Measurements from ENCODE around the gene TCAF2.
"Not testable (repeated sequence)": the region's sequence is repeated elsewhere in the genome, so short reads cannot be mapped to it uniquely, and the experiment has no call there.

- not testable (repeated sequence) for TF ChIP-seq EZH2phosphoT487 (IDR thresholded peaks at IDR 0.05; ENCODE audit: borderline replicate concordance, low read depth); JUND (IDR thresholded peaks at IDR 0.05); RFX5 (IDR thresholded peaks at IDR 0.05; ENCODE audit: low read length); RAD21 (IDR thresholded peaks at IDR 0.05; ENCODE audit: low read length); MEF2A (IDR thresholded peaks at IDR 0.05; ENCODE audit: borderline replicate concordance, low read depth); FOXJ3 (CRISPR knock-in tag; IDR thresholded peaks at IDR 0.05); SMC3 (IDR thresholded peaks at IDR 0.05; ENCODE audit: low read depth, low read length); TEAD4 (IDR thresholded peaks at IDR 0.05; ENCODE audit: borderline replicate concordance, insufficient read depth); TAF1 (IDR thresholded peaks at IDR 0.05; ENCODE audit: borderline replicate concordance, low read depth, low read length); FOXM1 (IDR thresholded peaks at IDR 0.05; ENCODE audit: low read depth)
- TF ChIP-seq, protein P1, sequence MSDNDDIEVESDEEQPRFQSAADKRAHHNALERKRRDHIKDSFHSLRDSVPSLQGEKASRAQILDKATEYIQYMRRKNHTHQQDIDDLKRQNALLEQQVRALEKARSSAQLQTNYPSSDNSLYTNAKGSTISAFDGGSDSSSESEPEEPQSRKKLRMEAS (IDR thresholded peaks at IDR 0.05; ENCODE audit: low read depth) = not testable (repeated sequence)
- TF ChIP-seq, protein P2, sequence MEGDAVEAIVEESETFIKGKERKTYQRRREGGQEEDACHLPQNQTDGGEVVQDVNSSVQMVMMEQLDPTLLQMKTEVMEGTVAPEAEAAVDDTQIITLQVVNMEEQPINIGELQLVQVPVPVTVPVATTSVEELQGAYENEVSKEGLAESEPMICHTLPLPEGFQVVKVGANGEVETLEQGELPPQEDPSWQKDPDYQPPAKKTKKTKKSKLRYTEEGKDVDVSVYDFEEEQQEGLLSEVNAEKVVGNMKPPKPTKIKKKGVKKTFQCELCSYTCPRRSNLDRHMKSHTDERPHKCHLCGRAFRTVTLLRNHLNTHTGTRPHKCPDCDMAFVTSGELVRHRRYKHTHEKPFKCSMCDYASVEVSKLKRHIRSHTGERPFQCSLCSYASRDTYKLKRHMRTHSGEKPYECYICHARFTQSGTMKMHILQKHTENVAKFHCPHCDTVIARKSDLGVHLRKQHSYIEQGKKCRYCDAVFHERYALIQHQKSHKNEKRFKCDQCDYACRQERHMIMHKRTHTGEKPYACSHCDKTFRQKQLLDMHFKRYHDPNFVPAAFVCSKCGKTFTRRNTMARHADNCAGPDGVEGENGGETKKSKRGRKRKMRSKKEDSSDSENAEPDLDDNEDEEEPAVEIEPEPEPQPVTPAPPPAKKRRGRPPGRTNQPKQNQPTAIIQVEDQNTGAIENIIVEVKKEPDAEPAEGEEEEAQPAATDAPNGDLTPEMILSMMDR (IDR thresholded peaks at IDR 0.05) = not testable (repeated sequence)
- TF ChIP-seq, protein P3, sequence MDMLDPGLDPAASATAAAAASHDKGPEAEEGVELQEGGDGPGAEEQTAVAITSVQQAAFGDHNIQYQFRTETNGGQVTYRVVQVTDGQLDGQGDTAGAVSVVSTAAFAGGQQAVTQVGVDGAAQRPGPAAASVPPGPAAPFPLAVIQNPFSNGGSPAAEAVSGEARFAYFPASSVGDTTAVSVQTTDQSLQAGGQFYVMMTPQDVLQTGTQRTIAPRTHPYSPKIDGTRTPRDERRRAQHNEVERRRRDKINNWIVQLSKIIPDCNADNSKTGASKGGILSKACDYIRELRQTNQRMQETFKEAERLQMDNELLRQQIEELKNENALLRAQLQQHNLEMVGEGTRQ (IDR thresholded peaks at IDR 0.05; ENCODE audit: borderline replicate concordance, low read depth, low read length) = not testable (repeated sequence)
These were observed 3.6 kb upstream of the TCAF2 start for GRCh38 chr7:143617204-143617603.

All from SK-N-SH (cell line).